Right lobe of liver (tissue), 6 donors: ENCODE data around the gene AMPD2. TPM values are rescaled to one million over a fixed set of nuclear protein-coding genes. Genes with fewer than 3 reads are reported as not detected.

Source experiments
- ATAC-seq, 4 donors: fragments of 200-7000 bp; cut with Tn5 transposase; one replicate each; pipeline ENCODE4 v1.9.1; 2020; ENCODE audit warnings: mild to moderate bottlenecking in 4 of 4, moderate library complexity in 4 of 4
- DNase-seq, 3 donors: peaks; one replicate each; pipeline ENCODE4 v3.0.0-alpha.2; 2020
- H3K27ac ChIP-seq, 3 donors: fragments of 200-600 bp; one replicate each; pipeline ENCODE4 v1.8.0; 2022
- H3K27me3 ChIP-seq, 2 donors: fragments of 200-600 bp; one replicate each; pipeline ENCODE4 v1.8.0; 2022
- H3K36me3 ChIP-seq, 4 donors: fragments of 200-600 bp; sonication (generic) in 1 of 4; one replicate each; pipeline versions ENCODE4 v1.5.1 to v1.8.0; 2017 to 2022; ENCODE audit warnings: control low read depth in 1 of 4
- H3K4me1 ChIP-seq, 4 donors: fragments of 200-600 bp; sonication (generic) in 1 of 4; one replicate each; pipeline versions ENCODE4 v1.5.1 to v1.8.0; 2017 to 2022; ENCODE audit warnings: control low read depth in 1 of 4
- H3K4me3 ChIP-seq, 3 donors: fragments of 200-600 bp; one replicate each; pipeline ENCODE4 v1.8.0; 2022
- H3K9me3 ChIP-seq, 4 donors: fragments of 200-600 bp; sonication (generic) in 1 of 4; one replicate each; pipeline versions ENCODE4 v1.5.1 to v1.8.0; 2017 to 2022; ENCODE audit warnings: control low read depth in 1 of 4
- CTCF ChIP-seq, 4 donors: fragments of 200-600 bp in 3 of 4; fragments of 450-650 bp in 1 of 4; IDR thresholded peaks; one replicate each; pipeline versions ENCODE4 v1.5.1 to v1.8.0; 2016 to 2022; ENCODE audit warnings: antibody characterized with exemption in 4 of 4, mild to moderate bottlenecking in 2 of 4
- POLR2A ChIP-seq: fragments of 450-650 bp; IDR thresholded peaks from one replicate; pipeline ENCODE4 v1.6.1; 2017; ENCODE audit warnings: antibody characterized with exemption, mild to moderate bottlenecking
- WGBS: methylation state at CpG from one replicate; pipeline ENCODE4 v1.1.6; 2018; ENCODE audit warnings: low coverage, low lambda C conversion rate; ENCODE audit not compliant: insufficient coverage; ENCODE audit errors: missing lambda C conversion rate; 5-methylcytosine and 5-hydroxymethylcytosine counted together
- intact Hi-C, 2 donors: fragments of 100-400 bp; cut with DNase I; formaldehyde crosslinking; loops; one replicate each; pipeline versions ENCODE4 v1.11.2 to v1.14.1; 2022
- total RNA-seq, 6 experiments: library from RNA; depleted of rRNA in 2 of 6; stranded (reverse); fragments of >200 nt in 2 of 6; fragmentation: NEBNext Ultra II Directional in 3 of 6; extraction: Animal tissue kit (Norgen Biotek cat#: 25700) in 3 of 6; gene quantifications; one replicate each; pipeline versions ENCODE4 v1.1.0 to v1.2.4, GENCODE V29; 2016 to 2023
- donor health status: DM: no; HTN: yes; CAD: no.
- donor health status: DM: no; HTN: no; CAD: no.
- donor health status: DM: no; HTN: no; CAD: no.
- donor health status: DM: no; HTN: yes; CAD: no.
- donor health status: DM: no; HTN: yes; CAD: no.

AMPD2 gene
- total RNA-seq, 6 experiments from 2014 or later: 29.1 to 59.1 (median 37.2) TPM

GRCh38 chr1:109627692-109628399 is 8.2 kb downstream of the AMPD2 start:
- DNase-seq (no peak), ATAC-seq (no peak)
- Histone ChIP-seq H3K36me3 (peaks cover 0 to 38% (median 13%) of the 10 kb centered on the region in 4 donors), H3K27ac (no peak overlapping the region), H3K27me3 (no peaks in the 10 kb centered on the region), H3K9me3 (no peaks in the 10 kb centered on the region), H3K4me1 (peaks cover 0 to 7% (median 0%) of the 10 kb centered on the region in 4 donors), H3K4me3 (no peak overlapping the region)
- WGBS: 60% methylated on average over 1 of the region's 23 CpGs
- intact Hi-C loops: loop anchor here (5.0 to 10.0 kb wide), 2 partner anchors 83 to 86 kb away; partner anchors contain the start of gene GNAI3 (in 1 of the 2)
- TF ChIP-seq POLR2A (no peak), CTCF (IDR thresholded peaks at IDR 0.05) (no peak)

- peak in 1 of 3 donors; percentile 55 for DNase-seq
- 82% methylated on average over 10 of the region's 23 CpGs for WGBS
- H3K27ac ChIP-seq: no peak overlapping the region
- H3K4me3 ChIP-seq: no peak overlapping the region
- no peaks in the 10 kb centered on the region for H3K27me3 ChIP-seq
- H3K4me1 ChIP-seq: no peaks in the 10 kb centered on the region
- TF ChIP-seq CTCF (IDR thresholded peaks at IDR 0.05): no peak
- TF ChIP-seq POLR2A: no peak
- ATAC-seq: no peak
- no peaks in the 10 kb centered on the region for H3K9me3 ChIP-seq
- H3K36me3 ChIP-seq: peaks cover 0 to 38% (median 13%) of the 10 kb centered on the region in 4 donors
- intact Hi-C loops: loop anchor here (5.0 to 10.0 kb wide), 2 partner anchors 84 to 86 kb away; partner anchors contain the start of gene GNAI3 (in 1 of the 2)
Observed at GRCh38 chr1:109628540-109629321, 9.1 kb downstream of the AMPD2 start.

GRCh38 chr1:109629372-109630030 is 9.9 kb downstream of the AMPD2 start:
- WGBS: 100% methylated on average over 2 of the region's 10 CpGs
- DNase-seq: no peak
- H3K9me3 ChIP-seq: no peaks in the 10 kb centered on the region
- no peak overlapping the region for H3K27ac ChIP-seq
- intact Hi-C loops: loop anchor here (5.0 to 10.0 kb wide), 2 partner anchors 85 to 87 kb away; partner anchors contain the start of gene GNAI3 (in 1 of the 2)
- no peak for TF ChIP-seq CTCF (IDR thresholded peaks at IDR 0.05)
- no peak for TF ChIP-seq POLR2A
- no peaks in the 10 kb centered on the region for H3K27me3 ChIP-seq
- ATAC-seq: no peak
- no peak overlapping the region for H3K4me3 ChIP-seq
- no peaks in the 10 kb centered on the region for H3K4me1 ChIP-seq
- peaks cover 0 to 38% (median 13%) of the 10 kb centered on the region in 4 donors for H3K36me3 ChIP-seq

GRCh38 chr1:109630081-109630897 is 10.7 kb downstream of the AMPD2 start:
- no peaks in the 10 kb centered on the region for H3K9me3 ChIP-seq
- H3K36me3 ChIP-seq: peaks cover 0 to 38% (median 13%) of the 10 kb centered on the region in 4 donors
- ATAC-seq: peak in 1 of 4 donors; percentile 7
- 63% methylated on average over 10 of the region's 30 CpGs for WGBS
- no peaks in the 10 kb centered on the region for H3K4me1 ChIP-seq
- TF ChIP-seq POLR2A (no peak), CTCF (IDR thresholded peaks at IDR 0.05) (peak in 3 of 4 donors; percentile 22 to 25 (median 22))
- H3K4me3 ChIP-seq: no peak overlapping the region
- peak in 1 of 3 donors; percentile 59 for DNase-seq
- H3K27ac ChIP-seq: no peak overlapping the region
- intact Hi-C loops: no loop called here
- no peaks in the 10 kb centered on the region for H3K27me3 ChIP-seq
